WTC11 (cell line): ENCODE results near the gene LYZ. TPM values are rescaled to one million over a fixed set of nuclear protein-coding genes. Genes with fewer than 3 reads are reported as not detected.

Experiments
- ATAC-seq: fragments of 200-7000 bp; cut with Tn5 transposase; 2 replicates; pipeline ENCODE4 v1.10.0; 2021; ENCODE audit warnings: mild to moderate bottlenecking, moderate library complexity
- CTCF ChIA-PET: fragments of 300-600 bp; sonication (Branson Sonifier 250); formaldehyde crosslinking; loops from one replicate; lab custom pipeline; 2021; ENCODE audit warnings: antibody characterized with exemption; lab: Charles Lee
- POLR2A ChIA-PET: fragments of 350-600 bp; sonication (Branson Sonifier 250); formaldehyde crosslinking; loops from one replicate; lab custom pipeline; 2021; ENCODE audit warnings: antibody characterized with exemption; lab: Charles Lee
- DNase-seq: peaks from one replicate; pipeline ENCODE4 v3.0.0; 2021; ENCODE audit warnings: low spot score
- H3K27ac Mint-ChIP-seq: 2 replicates; pipeline ENCODE4 v1.8.0; 2021; ENCODE audit warnings: mixed read lengths
- H3K27me3 Mint-ChIP-seq: 2 replicates; pipeline ENCODE4 v1.8.0; 2021; ENCODE audit warnings: low read depth, mild to moderate bottlenecking, moderate library complexity, mixed read lengths
- H3K36me3 Mint-ChIP-seq: 2 replicates; pipeline ENCODE4 v1.8.0; 2021; ENCODE audit warnings: mixed read lengths
- H3K4me1 Mint-ChIP-seq: 2 replicates; pipeline ENCODE4 v1.8.0; 2022; ENCODE audit warnings: mixed read lengths
- H3K4me3 Mint-ChIP-seq: 2 replicates; pipeline ENCODE4 v1.8.0; 2021; ENCODE audit warnings: mild to moderate bottlenecking, moderate library complexity, mixed read lengths
- H3K9me3 Mint-ChIP-seq: 2 replicates; pipeline ENCODE4 v1.8.0; 2021; ENCODE audit warnings: mixed read lengths
- ATF6 ChIP-seq: sonication (generic); formaldehyde crosslinking; IDR thresholded peaks from 2 replicates; pipeline ENCODE4 v1.8.1; 2023; ENCODE audit warnings: mild to moderate bottlenecking, missing genetic modification reagents
- CDX4 ChIP-seq: fragments of 250-450 bp; sonication (Bioruptor Pico); IDR thresholded peaks from 2 replicates; pipeline ENCODE4 v1.9.0; 2021; ENCODE audit warnings: moderate library complexity, mild to moderate bottlenecking, inconsistent platforms, borderline replicate concordance
- CREM ChIP-seq: sonication (generic); formaldehyde crosslinking; IDR thresholded peaks from 2 replicates; pipeline ENCODE4 v1.8.1; 2022; ENCODE audit warnings: mild to moderate bottlenecking, missing genetic modification reagents, moderate library complexity
- E2F4 ChIP-seq: sonication (generic); formaldehyde crosslinking; IDR thresholded peaks from 2 replicates; pipeline ENCODE4 v1.8.1; 2022; ENCODE audit warnings: low read depth, mild to moderate bottlenecking, moderate library complexity, missing genetic modification reagents, borderline replicate concordance
- FOXP1 ChIP-seq: sonication (generic); formaldehyde crosslinking; IDR thresholded peaks from 2 replicates; pipeline ENCODE4 v1.8.0; 2022; ENCODE audit warnings: missing genetic modification reagents, mild to moderate bottlenecking, moderate library complexity, borderline replicate concordance
- GABPB1 ChIP-seq: sonication (generic); formaldehyde crosslinking; IDR thresholded peaks from 2 replicates; pipeline ENCODE4 v1.8.1; 2023; ENCODE audit warnings: mild to moderate bottlenecking, missing genetic modification reagents
- GRHL2 ChIP-seq: fragments of 250-450 bp; sonication (Bioruptor Pico); IDR thresholded peaks from 2 replicates; pipeline ENCODE4 v1.8.0; 2022; ENCODE audit warnings: mild to moderate bottlenecking, moderate library complexity; ENCODE audit not compliant: insufficient replicate concordance, severe bottlenecking
- JAZF1 ChIP-seq: fragments of 250-450 bp; sonication (Bioruptor Pico); IDR thresholded peaks from 2 replicates; pipeline ENCODE4 v1.9.0; 2021; ENCODE audit warnings: moderate library complexity, mild to moderate bottlenecking, inconsistent platforms
- KAT7 ChIP-seq: sonication (generic); formaldehyde crosslinking; IDR thresholded peaks from 2 replicates; pipeline ENCODE4 v1.8.1; 2023; ENCODE audit warnings: missing genetic modification reagents, mild to moderate bottlenecking, borderline replicate concordance
- MLX ChIP-seq: sonication (generic); formaldehyde crosslinking; IDR thresholded peaks from 2 replicates; pipeline ENCODE4 v1.8.1; 2023; ENCODE audit warnings: mild to moderate bottlenecking, missing genetic modification reagents, moderate library complexity
- NR3C1 ChIP-seq: sonication (generic); formaldehyde crosslinking; conservative IDR thresholded peaks from 2 replicates; pipeline ENCODE4 v1.8.1; 2023; ENCODE audit warnings: low read depth, mild to moderate bottlenecking, missing genetic modification reagents
- PRRX2 ChIP-seq: fragments of 250-450 bp; sonication (Bioruptor Pico); IDR thresholded peaks from 2 replicates; pipeline ENCODE4 v1.8.0; 2021; ENCODE audit warnings: mild to moderate bottlenecking
- SOX15 ChIP-seq: fragments of 250-450 bp; sonication (Bioruptor Pico); IDR thresholded peaks from 2 replicates; pipeline ENCODE4 v1.9.0; 2021; ENCODE audit warnings: mild to moderate bottlenecking
- ZNF121 ChIP-seq: sonication (generic); formaldehyde crosslinking; IDR thresholded peaks from 2 replicates; pipeline ENCODE4 v1.8.0; 2023; ENCODE audit warnings: missing genetic modification reagents
- ZNF281 ChIP-seq: sonication (generic); formaldehyde crosslinking; IDR thresholded peaks from 2 replicates; pipeline ENCODE4 v1.8.0; 2023; ENCODE audit warnings: mild to moderate bottlenecking, missing genetic modification reagents
- ZNF317 ChIP-seq: sonication (generic); formaldehyde crosslinking; IDR thresholded peaks from 2 replicates; pipeline ENCODE4 v1.8.1; 2023; ENCODE audit warnings: low read depth, mild to moderate bottlenecking, moderate library complexity, missing genetic modification reagents, borderline replicate concordance
- ZNF396 ChIP-seq: fragments of 250-450 bp; sonication (Bioruptor Pico); IDR thresholded peaks from 2 replicates; pipeline ENCODE4 v1.8.0; 2021; ENCODE audit warnings: mild to moderate bottlenecking, moderate library complexity, borderline replicate concordance
- ZNF423 ChIP-seq: fragments of 250-450 bp; sonication (Bioruptor Pico); IDR thresholded peaks from 2 replicates; pipeline ENCODE4 v2.1.2; 2022; ENCODE audit warnings: mild to moderate bottlenecking, moderate library complexity
- ZSCAN18 ChIP-seq: fragments of 250-450 bp; sonication (Bioruptor Pico); IDR thresholded peaks from 2 replicates; pipeline ENCODE4 v2.1.2; 2022; ENCODE audit warnings: mild to moderate bottlenecking, moderate library complexity
- total RNA-seq: library from RNA; stranded (reverse); gene quantifications from 3 replicates; pipeline ENCODE4 v1.2.3, GENCODE V29; 2021

The LYZ gene
- total RNA-seq, 1 experiment from 2014 or later, result 1.0 TPM

GRCh38 chr12:69350002-69350626 is 1.9 kb downstream of the LYZ start:
- Mint-ChIP-seq H3K4me1 (peaks cover 9% of the 10 kb centered on the region), H3K27ac (no peak overlapping the region), H3K9me3 (no peaks in the 10 kb centered on the region), H3K4me3 (no peak overlapping the region), H3K27me3 (no peaks in the 10 kb centered on the region), H3K36me3 (no peaks in the 10 kb centered on the region)
- POLR2A ChIA-PET, result no interaction called here
- TF ChIP-seq GABPB1 (CRISPR knock-in tag), result no peak
- no peak for TF ChIP-seq JAZF1 (CRISPR knock-in tag)
- TF ChIP-seq ZSCAN18 (CRISPR knock-in tag), result no peak
- ATAC-seq, result no peak
- CTCF ChIA-PET, result interaction anchor here (1.0 kb wide), 1 partner anchor 59 kb away, joined by 3 read pairs; no protein-coding TSS in a partner anchor
- DNase-seq, result no peak

GRCh38 chr12:69350777-69351176 is 2.6 kb downstream of the LYZ start:
- Mint-ChIP-seq H3K4me1 (peaks cover 9% of the 10 kb centered on the region), H3K9me3 (no peaks in the 10 kb centered on the region), H3K4me3 (no peak overlapping the region), H3K36me3 (no peaks in the 10 kb centered on the region), H3K27ac (no peak overlapping the region), H3K27me3 (no peaks in the 10 kb centered on the region)
- ChIA-PET POLR2A (no interaction called here), CTCF (no interaction called here)
- ATAC-seq, result no peak
- no peak for DNase-seq
- TF ChIP-seq MLX (CRISPR knock-in tag) (no peak), ATF6 (CRISPR knock-in tag) (no peak), ZNF317 (CRISPR knock-in tag) (no peak), GABPB1 (CRISPR knock-in tag) (no peak), KAT7 (no peak), ZNF121 (CRISPR knock-in tag) (no peak), PRRX2 (CRISPR knock-in tag) (no peak), CDX4 (no peak), NR3C1 (no peak)

- Mint-ChIP-seq H3K4me3 (no peak overlapping the region), H3K27me3 (no peaks in the 10 kb centered on the region), H3K4me1 (peaks cover 9% of the 10 kb centered on the region), H3K36me3 (no peaks in the 10 kb centered on the region), H3K9me3 (no peaks in the 10 kb centered on the region), H3K27ac (no peak overlapping the region)
- ChIA-PET POLR2A (no interaction called here), CTCF (interaction anchor here (1.9 kb wide), 1 partner anchor 219 kb away, joined by 8 read pairs; no protein-coding TSS in a partner anchor)
- ATAC-seq, result no peak
- no peak for DNase-seq
- TF ChIP-seq FOXP1 (no peak), GRHL2 (CRISPR knock-in tag) (no peak), SOX15 (no peak), ZNF396 (CRISPR knock-in tag) (no peak), ZNF281 (CRISPR knock-in tag) (no peak), E2F4 (no peak), JAZF1 (CRISPR knock-in tag) (no peak), CREM (CRISPR knock-in tag) (no peak), ZNF423 (no peak)
These were observed 3.5 kb downstream of the LYZ start for GRCh38 chr12:69351462-69352236.
